Measurements from ENCODE around the gene CFAP206. TPM values are rescaled to one million over a fixed set of nuclear protein-coding genes. Genes with fewer than 3 reads are reported as not detected.

Gene CFAP206
- total and polyA plus RNA-seq, 2 donors (not counting 3 experiments of a cell fraction or from before 2014, with no cell fraction given), result 0.15 to 0.20 TPM

GRCh38 chr6:87484491-87484890 lies 76.7 kb downstream of the CFAP206 start:
- dilution Hi-C loops (cut with MboI; ENCODE audit: extremely low pct_ligation_motif_present, low sequenced_read_pairs) (no loop called here), intact Hi-C loops (cut with micrococcal nuclease) (no loop called here)
- no peak for DNase-seq (ENCODE audit: low read depth, low spot score)
- no peak overlapping the region for H3K4me2 ChIP-seq (ENCODE audit: insufficient read depth, low read length)
- no peak for TF ChIP-seq MAX (IDR thresholded peaks at IDR 0.05; ENCODE audit: insufficient read depth, insufficient read length)
- no peak for TF ChIP-seq JUN (IDR thresholded peaks at IDR 0.05; ENCODE audit: borderline replicate concordance, insufficient read depth, insufficient read length, low read depth)
- TF ChIP-seq FOS (IDR thresholded peaks at IDR 0.05; ENCODE audit: borderline replicate concordance, insufficient read depth, low read length), result no peak
- no peak for TF ChIP-seq POLR2AphosphoS5 (IDR thresholded peaks at IDR 0.05; ENCODE audit: insufficient read depth, low read depth, low read length)
- no peak for TF ChIP-seq MYC (IDR thresholded peaks at IDR 0.05; ENCODE audit: low read depth, low read length)
- TF ChIP-seq CTCF (IDR thresholded peaks at IDR 0.05; ENCODE audit: extremely low read depth in 1 of 2, insufficient read depth in 1 of 2, low read depth in 1 of 2, low read length in 2 of 2), result no peak
- TF ChIP-seq EZH2 (IDR thresholded peaks at IDR 0.05; ENCODE audit: borderline replicate concordance, low read depth, low read length, severe bottlenecking), result no peak
- no peak for TF ChIP-seq GATA2 (IDR thresholded peaks at IDR 0.05; ENCODE audit: insufficient read depth, insufficient read length, low read depth, low read length)
- no peak for TF ChIP-seq POLR2A (IDR thresholded peaks at IDR 0.05; ENCODE audit: low read depth, low read length)
- no TSS peak for BruUV-seq (replicated peaks)
- H3K27ac ChIP-seq (ENCODE audit: insufficient read depth, low read depth, low read length), result no peak overlapping the region
- H3K27me3 ChIP-seq (ENCODE audit: control insufficient read depth in 2 of 2, insufficient read depth in 2 of 2, low read length in 2 of 2), result no peaks in the 10 kb centered on the region
- H2AFZ ChIP-seq (ENCODE audit: low read depth, low read length), result no peak overlapping the region
- H3K9me3 ChIP-seq (replicated peaks; ENCODE audit: control insufficient read depth, insufficient read depth, low read length), result no peaks in the 10 kb centered on the region
- POLR2A ChIA-PET, result no interaction called here
- peaks cover 14% of the 10 kb centered on the region for H3K4me1 ChIP-seq (ENCODE audit: control insufficient read depth, extremely low read depth, insufficient read depth, low read length)
- no peaks in the 10 kb centered on the region for H3K9me1 ChIP-seq (replicated peaks; ENCODE audit: control insufficient read depth, extremely low read depth, insufficient read depth, low read length)
- FAIRE-seq, result no peak
- H3K79me2 ChIP-seq (ENCODE audit: control insufficient read depth, insufficient read depth, low read length), result no peaks in the 10 kb centered on the region
- no peak overlapping the region for H3K9ac ChIP-seq (replicated peaks; ENCODE audit: extremely low read depth, insufficient read depth, low read length)
- CTCF ChIA-PET, result no interaction called here
- no peak overlapping the region for H3K4me3 ChIP-seq (replicated peaks in 1 of 3; ENCODE audit: insufficient read depth in 1 of 3, low read depth in 1 of 3, low read length in 3 of 3)
- no peaks in the 10 kb centered on the region for H3K36me3 ChIP-seq (ENCODE audit: control insufficient read depth in 2 of 2, extremely low read depth in 1 of 2, insufficient read depth in 2 of 2, low read length in 2 of 2)
- no peaks in the 10 kb centered on the region for H4K20me1 ChIP-seq (replicated peaks; ENCODE audit: control insufficient read depth, extremely low read depth, insufficient read depth, low read length)

Measured in endothelial cell of umbilical vein (primary cell).